KMS-11 (cell line): ENCODE data around the gene CNTN1.

ENCODE experiments used
- H2AFZ ChIP-seq: fragments of 200-600 bp; sonication (generic); 2 replicates; pipeline ENCODE4 v1.6.1; 2016; ENCODE audit warnings: antibody characterized with exemption, mixed run types, low read depth
- H3K27ac ChIP-seq: fragments of 200-600 bp; sonication (generic); 2 replicates; pipeline ENCODE4 v1.6.1; 2016; ENCODE audit warnings: mild to moderate bottlenecking, mixed run types
- H3K27me3 ChIP-seq: fragments of 200-600 bp; sonication (generic); 2 replicates; pipeline ENCODE4 v1.6.1; 2017; ENCODE audit warnings: mild to moderate bottlenecking, low read depth, mixed run types, moderate library complexity; ENCODE audit not compliant: insufficient read depth
- H3K36me3 ChIP-seq: fragments of 200-600 bp; sonication (generic); 2 replicates; pipeline ENCODE4 v1.6.1; 2017; ENCODE audit warnings: mild to moderate bottlenecking, mixed run types; ENCODE audit not compliant: insufficient read depth
- H3K4me1 ChIP-seq: fragments of 200-600 bp; sonication (generic); 2 replicates; pipeline ENCODE4 v1.6.1; 2016; ENCODE audit warnings: mild to moderate bottlenecking, low read depth, mixed run types; ENCODE audit not compliant: poor library complexity, severe bottlenecking
- H3K4me2 ChIP-seq: fragments of 200-600 bp; sonication (generic); 2 replicates; pipeline ENCODE4 v1.7.0; 2016; ENCODE audit warnings: mild to moderate bottlenecking, mixed run types
- H3K4me3 ChIP-seq: fragments of 200-600 bp; sonication (generic); IDR thresholded peaks from 2 replicates; pipeline ENCODE4 v1.6.1; 2017; ENCODE audit warnings: low read depth, low read length, mixed read lengths; ENCODE audit not compliant: insufficient read depth
- H3K79me2 ChIP-seq: fragments of 200-600 bp; sonication (generic); 2 replicates; pipeline ENCODE4 v1.6.1; 2016; ENCODE audit warnings: low read depth, mixed run types; ENCODE audit not compliant: insufficient read depth
- H3K9ac ChIP-seq: fragments of 200-600 bp; sonication (generic); 2 replicates; pipeline ENCODE4 v1.6.1; 2016; ENCODE audit warnings: mild to moderate bottlenecking, mixed run types
- H4K20me1 ChIP-seq: fragments of 200-600 bp; sonication (generic); 2 replicates; pipeline ENCODE4 v1.6.1; 2016; ENCODE audit warnings: mild to moderate bottlenecking, mixed run types; ENCODE audit not compliant: insufficient read depth
- TF ChIP-seq, protein P1 (sequence below): fragments of 200-600 bp; sonication (generic); conservative IDR thresholded peaks from 2 replicates; pipeline ENCODE4 v1.6.1; 2017; ENCODE audit warnings: low read depth, mild to moderate bottlenecking, antibody characterized with exemption, low read length, moderate library complexity, mixed read lengths

CNTN1 gene

DNA sequence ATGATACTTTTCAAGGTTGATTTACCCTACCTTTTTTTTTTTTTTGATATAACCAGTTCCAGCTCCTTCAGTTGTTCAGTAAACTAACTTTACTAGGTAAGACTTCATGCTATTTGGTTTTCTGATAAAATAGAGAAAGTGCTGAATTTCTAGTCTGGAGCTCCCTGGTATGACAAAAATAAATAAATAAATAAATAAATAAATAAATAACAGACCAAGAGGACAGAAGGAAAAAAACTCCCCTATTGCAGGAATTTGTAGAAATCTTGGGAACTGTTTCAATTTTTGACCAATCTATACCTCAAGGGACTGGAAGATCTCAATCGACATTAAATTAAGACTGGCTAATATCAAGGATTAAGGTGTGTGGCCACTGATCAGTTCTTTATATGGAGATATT lies 265.2 kb downstream of the CNTN1 start:
- H4K20me1 ChIP-seq = no peaks in the 10 kb centered on the region
- TF ChIP-seq, protein P1, sequence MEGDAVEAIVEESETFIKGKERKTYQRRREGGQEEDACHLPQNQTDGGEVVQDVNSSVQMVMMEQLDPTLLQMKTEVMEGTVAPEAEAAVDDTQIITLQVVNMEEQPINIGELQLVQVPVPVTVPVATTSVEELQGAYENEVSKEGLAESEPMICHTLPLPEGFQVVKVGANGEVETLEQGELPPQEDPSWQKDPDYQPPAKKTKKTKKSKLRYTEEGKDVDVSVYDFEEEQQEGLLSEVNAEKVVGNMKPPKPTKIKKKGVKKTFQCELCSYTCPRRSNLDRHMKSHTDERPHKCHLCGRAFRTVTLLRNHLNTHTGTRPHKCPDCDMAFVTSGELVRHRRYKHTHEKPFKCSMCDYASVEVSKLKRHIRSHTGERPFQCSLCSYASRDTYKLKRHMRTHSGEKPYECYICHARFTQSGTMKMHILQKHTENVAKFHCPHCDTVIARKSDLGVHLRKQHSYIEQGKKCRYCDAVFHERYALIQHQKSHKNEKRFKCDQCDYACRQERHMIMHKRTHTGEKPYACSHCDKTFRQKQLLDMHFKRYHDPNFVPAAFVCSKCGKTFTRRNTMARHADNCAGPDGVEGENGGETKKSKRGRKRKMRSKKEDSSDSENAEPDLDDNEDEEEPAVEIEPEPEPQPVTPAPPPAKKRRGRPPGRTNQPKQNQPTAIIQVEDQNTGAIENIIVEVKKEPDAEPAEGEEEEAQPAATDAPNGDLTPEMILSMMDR = no peak
- no peaks in the 10 kb centered on the region for H3K27me3 ChIP-seq
- no peaks in the 10 kb centered on the region for H3K36me3 ChIP-seq
- no peak overlapping the region for H3K4me2 ChIP-seq
- H2AFZ ChIP-seq = no peak overlapping the region
- H3K79me2 ChIP-seq = no peaks in the 10 kb centered on the region
- no peak overlapping the region for H3K9ac ChIP-seq
- H3K27ac ChIP-seq = no peak overlapping the region
- H3K4me3 ChIP-seq = no peak overlapping the region
- peaks cover 14% of the 10 kb centered on the region for H3K4me1 ChIP-seq

DNA sequence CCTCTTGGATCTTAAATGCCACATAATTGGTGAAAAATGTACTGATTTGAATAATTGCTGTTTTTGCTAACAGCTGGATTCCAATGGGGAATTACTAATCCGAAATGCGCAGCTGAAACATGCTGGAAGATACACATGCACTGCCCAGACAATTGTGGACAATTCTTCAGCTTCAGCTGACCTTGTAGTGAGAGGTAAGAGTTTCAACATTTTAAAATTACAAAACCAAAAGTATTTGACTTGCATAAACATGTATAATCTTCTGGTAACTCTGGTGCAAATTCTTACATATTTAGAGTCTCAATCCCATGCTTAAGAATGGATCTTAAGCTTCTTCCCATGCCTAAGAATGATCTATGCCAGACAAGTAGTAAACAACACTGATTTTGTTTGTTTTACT lies 266.8 kb downstream of the CNTN1 start:
- H3K4me2 ChIP-seq = no peak overlapping the region
- no peaks in the 10 kb centered on the region for H3K79me2 ChIP-seq
- no peaks in the 10 kb centered on the region for H3K4me1 ChIP-seq
- no peak overlapping the region for H2AFZ ChIP-seq
- H3K27ac ChIP-seq = no peak overlapping the region
- H3K9ac ChIP-seq = no peak overlapping the region
- H3K4me3 ChIP-seq = no peak overlapping the region
- no peaks in the 10 kb centered on the region for H4K20me1 ChIP-seq
- H3K36me3 ChIP-seq = no peaks in the 10 kb centered on the region
- no peaks in the 10 kb centered on the region for H3K27me3 ChIP-seq
- TF ChIP-seq, protein P1 = no peak

DNA sequence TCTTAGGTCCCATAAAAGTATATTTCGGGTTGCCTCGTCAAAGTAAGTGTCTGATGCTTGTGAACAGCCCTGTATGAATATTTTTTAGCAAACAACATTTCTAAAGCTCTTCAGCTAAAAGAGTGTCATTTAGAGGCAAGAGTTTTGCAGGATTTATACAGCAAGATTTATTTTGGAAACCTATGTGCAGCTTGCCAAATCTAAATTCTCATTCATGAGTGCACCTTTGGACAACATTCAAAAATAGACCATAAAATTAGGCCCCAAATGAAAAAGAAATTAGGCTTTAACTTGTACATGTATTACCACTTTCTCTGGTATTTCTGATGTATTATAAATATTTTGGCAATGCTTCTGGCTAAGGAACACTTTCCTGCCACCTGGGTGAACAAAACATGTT lies 271.5 kb downstream of the CNTN1 start:
- H3K27me3 ChIP-seq = no peaks in the 10 kb centered on the region

DNA sequence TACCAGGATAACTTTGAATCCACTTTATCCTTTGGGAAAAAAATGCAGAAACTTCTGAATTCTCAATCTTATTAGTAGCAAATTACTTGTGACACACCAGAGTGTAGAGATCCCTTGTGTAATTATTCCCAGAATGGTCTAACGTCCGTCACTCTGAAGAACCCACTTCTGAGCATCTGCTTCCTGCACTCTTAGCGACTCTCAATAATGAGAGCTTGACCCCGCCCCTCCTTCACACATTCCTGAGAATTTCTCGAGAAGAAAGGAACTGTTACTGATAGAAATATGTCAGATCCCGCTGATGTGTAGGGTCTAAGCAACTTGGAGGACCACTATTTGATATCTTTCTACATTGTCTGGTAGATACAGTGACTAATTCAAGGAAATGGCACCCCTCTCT lies 277.6 kb downstream of the CNTN1 start:
- Histone ChIP-seq H3K4me2 (no peak overlapping the region), H4K20me1 (no peaks in the 10 kb centered on the region)

More for the DNA sequence above, 271.5 kb downstream of the CNTN1 start:
- H4K20me1 ChIP-seq = no peaks in the 10 kb centered on the region
- H3K27ac ChIP-seq = no peak overlapping the region
- H3K4me2 ChIP-seq = no peak overlapping the region
- no peaks in the 10 kb centered on the region for H3K79me2 ChIP-seq
- H3K4me1 ChIP-seq = no peaks in the 10 kb centered on the region
- TF ChIP-seq, protein P1 = no peak
- no peak overlapping the region for H3K4me3 ChIP-seq
- no peak overlapping the region for H2AFZ ChIP-seq
- no peaks in the 10 kb centered on the region for H3K36me3 ChIP-seq
- no peak overlapping the region for H3K9ac ChIP-seq

More for the DNA sequence above, 277.6 kb downstream of the CNTN1 start:
- Histone ChIP-seq H3K4me1 (no peaks in the 10 kb centered on the region), H3K27me3 (no peaks in the 10 kb centered on the region), H3K27ac (no peak overlapping the region), H3K9ac (no peak overlapping the region), H3K36me3 (no peaks in the 10 kb centered on the region), H3K4me3 (no peak overlapping the region), H3K79me2 (no peaks in the 10 kb centered on the region), H2AFZ (no peak overlapping the region)
- TF ChIP-seq, protein P1 = no peak
